Omental fat pad (tissue), 4 donors: ENCODE data around the gene YDJC. TPM values are rescaled to one million over a fixed set of nuclear protein-coding genes. Genes with fewer than 3 reads are reported as not detected.

Experiments used
- ATAC-seq: fragments of 150-250 bp; one replicate; pipeline ENCODE4 v1.9.1; 2016; ENCODE audit warnings: mild to moderate bottlenecking, moderate library complexity; ENCODE audit not compliant: low FRiP score
- DNase-seq: peaks from one replicate; pipeline ENCODE4 v3.0.0-alpha.2; 2019; ENCODE audit warnings: low spot score
- CTCF ChIP-seq, 3 donors: fragments of 450-650 bp; IDR thresholded peaks; one replicate each; pipeline ENCODE4 v1.5.1; 2016 to 2017; ENCODE audit warnings: antibody characterized with exemption in 3 of 3, mild to moderate bottlenecking in 3 of 3, moderate library complexity in 2 of 3
- total RNA-seq, 4 donors: library from RNA; depleted of rRNA; stranded (reverse); fragments of >200 nt; gene quantifications; one replicate each; pipeline ENCODE4 v1.1.0, GENCODE V29; 2016

YDJC gene
- total RNA-seq, 4 donors from 2014 or later = 14.3 to 33.3 (median 17.1) TPM

GRCh38 chr22:21628386-21629254 is 1.2 kb downstream of the YDJC start:
- DNase-seq (no peak), ATAC-seq (no peak)
- no peak for TF ChIP-seq CTCF (IDR thresholded peaks at IDR 0.05)

- no peak for ATAC-seq
- no peak for TF ChIP-seq CTCF (IDR thresholded peaks at IDR 0.05)
- no peak for DNase-seq
Measured at GRCh38 chr22:21626735-21627469, 2.9 kb downstream of the YDJC start.

GRCh38 chr22:21626073-21626734 is 3.6 kb downstream of the YDJC start:
- DNase-seq (no peak), ATAC-seq (no peak)
- TF ChIP-seq CTCF (IDR thresholded peaks at IDR 0.05) = no peak

GRCh38 chr22:21624880-21625791 is 4.7 kb downstream of the YDJC start:
- ATAC-seq = no peak
- DNase-seq = no peak
- TF ChIP-seq CTCF (IDR thresholded peaks at IDR 0.05) = no peak

- ATAC-seq (no peak), DNase-seq (no peak)
- no peak for TF ChIP-seq CTCF (IDR thresholded peaks at IDR 0.05)
Measured at GRCh38 chr22:21624120-21624879, 5.5 kb downstream of the YDJC start.

GRCh38 chr22:21623648-21623970 is 6.2 kb downstream of the YDJC start:
- ATAC-seq = no peak
- no peak for DNase-seq
- TF ChIP-seq CTCF (IDR thresholded peaks at IDR 0.05) = no peak
